RWPE2 (cell line): ENCODE results near the gene NFS1.

Experiments
- ATAC-seq: fragments of 200-7000 bp; cut with Tn5 transposase; 3 replicates; pipeline ENCODE4 v1.9.1; 2021; ENCODE audit warnings: low read depth
- DNase-seq: peaks from one replicate; pipeline ENCODE4 v3.0.0-alpha.2; 2020; ENCODE audit warnings: low spot score
- H3K27ac ChIP-seq: fragments of 450-650 bp; 2 replicates; pipeline ENCODE4 v1.5.1; 2017; ENCODE audit warnings: mild to moderate bottlenecking; ENCODE audit not compliant: poor library complexity, severe bottlenecking
- H3K27me3 ChIP-seq: fragments of 250-450 bp; sonication (Bioruptor Pico); 2 replicates; pipeline ENCODE4 v1.5.1; 2021; ENCODE audit warnings: mild to moderate bottlenecking, moderate library complexity; ENCODE audit not compliant: insufficient read depth, poor library complexity, severe bottlenecking
- H3K36me3 ChIP-seq: fragments of 250-450 bp; sonication (Bioruptor Pico); 2 replicates; pipeline ENCODE4 v1.5.1; 2020; ENCODE audit warnings: low read depth, mild to moderate bottlenecking, moderate library complexity
- H3K4me1 ChIP-seq: fragments of 250-450 bp; sonication (Bioruptor Pico); 2 replicates; pipeline ENCODE4 v1.5.1; 2021; ENCODE audit warnings: mild to moderate bottlenecking, moderate library complexity; ENCODE audit not compliant: insufficient read depth, poor library complexity, severe bottlenecking
- H3K4me3 ChIP-seq: fragments of 250-450 bp; sonication (Bioruptor Pico); 2 replicates; pipeline ENCODE4 v1.5.1; 2021; ENCODE audit warnings: mild to moderate bottlenecking, moderate library complexity; ENCODE audit not compliant: severe bottlenecking
- H3K9me3 ChIP-seq: fragments of 250-450 bp; sonication (Bioruptor Pico); 2 replicates; pipeline ENCODE4 v1.5.1; 2021; ENCODE audit warnings: mild to moderate bottlenecking, moderate library complexity; ENCODE audit not compliant: severe bottlenecking
- TF ChIP-seq, protein P1 (sequence below): fragments of 450-650 bp; IDR thresholded peaks from one replicate; pipeline ENCODE4 v1.5.1; 2017; ENCODE audit warnings: mild to moderate bottlenecking, moderate library complexity; ENCODE audit not compliant: poor library complexity, severe bottlenecking

The NFS1 gene

DNA sequence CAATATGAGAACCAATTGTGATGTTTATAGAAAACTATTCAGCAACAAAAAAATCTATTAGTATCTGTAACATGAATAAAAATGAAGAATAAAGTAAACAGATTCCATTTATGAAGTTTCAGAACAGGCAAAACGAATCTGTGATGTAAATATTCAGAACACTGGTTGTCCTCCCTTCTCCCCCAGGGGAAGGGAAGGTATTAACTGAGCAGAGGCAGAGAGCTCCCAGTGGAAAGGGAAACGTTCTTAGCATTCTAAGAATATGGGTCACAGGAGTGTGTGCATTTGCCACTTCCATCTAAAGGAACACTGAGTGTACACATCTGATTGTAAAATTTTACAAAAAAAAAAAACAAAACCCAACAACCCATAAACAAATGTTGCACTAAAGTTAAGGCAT, 60.4 kb downstream of the NFS1 start:
- H3K4me1 ChIP-seq = no peaks in the 10 kb centered on the region
- no peak overlapping the region for H3K4me3 ChIP-seq
- H3K9me3 ChIP-seq = no peaks in the 10 kb centered on the region
- DNase-seq (no peak), ATAC-seq (no peak)
- H3K27me3 ChIP-seq = no peaks in the 10 kb centered on the region
- peaks cover 28% of the 10 kb centered on the region for H3K36me3 ChIP-seq
- H3K27ac ChIP-seq = no peak overlapping the region
- TF ChIP-seq, protein P1, sequence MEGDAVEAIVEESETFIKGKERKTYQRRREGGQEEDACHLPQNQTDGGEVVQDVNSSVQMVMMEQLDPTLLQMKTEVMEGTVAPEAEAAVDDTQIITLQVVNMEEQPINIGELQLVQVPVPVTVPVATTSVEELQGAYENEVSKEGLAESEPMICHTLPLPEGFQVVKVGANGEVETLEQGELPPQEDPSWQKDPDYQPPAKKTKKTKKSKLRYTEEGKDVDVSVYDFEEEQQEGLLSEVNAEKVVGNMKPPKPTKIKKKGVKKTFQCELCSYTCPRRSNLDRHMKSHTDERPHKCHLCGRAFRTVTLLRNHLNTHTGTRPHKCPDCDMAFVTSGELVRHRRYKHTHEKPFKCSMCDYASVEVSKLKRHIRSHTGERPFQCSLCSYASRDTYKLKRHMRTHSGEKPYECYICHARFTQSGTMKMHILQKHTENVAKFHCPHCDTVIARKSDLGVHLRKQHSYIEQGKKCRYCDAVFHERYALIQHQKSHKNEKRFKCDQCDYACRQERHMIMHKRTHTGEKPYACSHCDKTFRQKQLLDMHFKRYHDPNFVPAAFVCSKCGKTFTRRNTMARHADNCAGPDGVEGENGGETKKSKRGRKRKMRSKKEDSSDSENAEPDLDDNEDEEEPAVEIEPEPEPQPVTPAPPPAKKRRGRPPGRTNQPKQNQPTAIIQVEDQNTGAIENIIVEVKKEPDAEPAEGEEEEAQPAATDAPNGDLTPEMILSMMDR = no peak

DNA sequence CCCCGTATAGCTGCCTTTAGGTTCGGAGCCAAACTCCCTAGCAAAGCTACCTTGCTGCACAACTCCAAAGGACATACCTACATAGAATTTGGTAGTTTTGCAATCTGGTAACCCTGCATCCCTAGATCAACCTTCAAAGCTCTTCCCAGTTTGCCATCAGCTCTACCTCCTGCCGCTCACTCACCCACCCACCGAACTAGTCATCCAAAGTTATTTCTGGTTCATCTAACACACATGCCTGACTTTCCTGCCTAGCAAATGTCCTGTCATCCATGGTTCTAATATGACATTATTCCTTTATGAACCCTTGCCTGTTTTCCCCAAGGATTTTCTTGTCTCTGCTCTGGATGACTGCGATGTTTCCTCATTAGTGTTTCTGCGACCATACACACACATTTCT, 61.9 kb downstream of the NFS1 start:
- H3K4me1 ChIP-seq = no peaks in the 10 kb centered on the region
- DNase-seq (no peak), ATAC-seq (no peak)
- TF ChIP-seq, protein P1 = no peak
- H3K4me3 ChIP-seq = no peak overlapping the region
- no peak overlapping the region for H3K27ac ChIP-seq
- peaks cover 37% of the 10 kb centered on the region for H3K36me3 ChIP-seq
- H3K9me3 ChIP-seq = no peaks in the 10 kb centered on the region
- no peaks in the 10 kb centered on the region for H3K27me3 ChIP-seq

DNA sequence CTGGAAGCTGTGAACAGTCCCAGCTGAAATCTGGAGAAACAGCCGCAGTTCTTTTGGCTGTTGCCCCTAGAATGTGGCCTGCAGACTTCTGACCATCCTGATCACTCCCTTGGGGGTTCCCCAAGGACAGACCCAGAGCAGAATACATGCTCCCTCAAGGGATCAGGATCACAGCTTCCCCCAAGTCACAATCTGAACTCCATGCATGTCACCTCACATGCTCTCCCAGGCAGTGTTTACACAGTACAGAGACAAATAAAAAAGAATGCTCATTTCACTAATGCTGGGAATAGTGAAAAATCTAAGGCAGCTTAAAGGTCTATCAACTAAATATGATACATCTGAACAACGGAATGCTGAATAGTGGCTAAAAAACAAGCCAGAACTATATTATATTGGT, 63.1 kb downstream of the NFS1 start:
- DNase-seq = peak; percentile 50
- TF ChIP-seq, protein P1 = no peak
- Histone ChIP-seq H3K4me3 (no peak overlapping the region), H3K27me3 (no peaks in the 10 kb centered on the region), H3K9me3 (no peaks in the 10 kb centered on the region), H3K4me1 (no peaks in the 10 kb centered on the region), H3K27ac (no peak overlapping the region), H3K36me3 (peaks cover 49% of the 10 kb centered on the region)
- ATAC-seq = no peak; the same call in 1 of the 3 replicates

DNA sequence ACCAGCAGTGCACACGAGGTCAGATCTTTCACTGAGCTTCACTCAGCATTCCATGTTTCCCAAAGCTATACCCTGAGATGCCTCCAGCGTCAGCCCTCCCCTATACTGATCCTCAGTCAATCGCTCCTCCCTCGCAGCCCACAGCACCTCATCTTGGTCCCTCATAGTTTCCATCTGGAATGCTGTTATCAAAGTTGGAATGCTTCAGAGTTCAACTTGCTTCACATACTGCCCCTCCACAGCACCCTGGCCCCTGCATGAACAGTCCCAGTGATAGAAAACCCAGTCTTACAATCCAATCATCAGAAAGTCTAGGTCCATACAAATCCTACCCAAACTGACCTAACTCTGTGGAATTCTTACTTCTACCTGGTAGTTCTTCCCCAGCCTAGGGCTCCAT, 63.5 kb downstream of the NFS1 start:
- DNase-seq = no peak
- no peak overlapping the region for H3K27ac ChIP-seq

DNA sequence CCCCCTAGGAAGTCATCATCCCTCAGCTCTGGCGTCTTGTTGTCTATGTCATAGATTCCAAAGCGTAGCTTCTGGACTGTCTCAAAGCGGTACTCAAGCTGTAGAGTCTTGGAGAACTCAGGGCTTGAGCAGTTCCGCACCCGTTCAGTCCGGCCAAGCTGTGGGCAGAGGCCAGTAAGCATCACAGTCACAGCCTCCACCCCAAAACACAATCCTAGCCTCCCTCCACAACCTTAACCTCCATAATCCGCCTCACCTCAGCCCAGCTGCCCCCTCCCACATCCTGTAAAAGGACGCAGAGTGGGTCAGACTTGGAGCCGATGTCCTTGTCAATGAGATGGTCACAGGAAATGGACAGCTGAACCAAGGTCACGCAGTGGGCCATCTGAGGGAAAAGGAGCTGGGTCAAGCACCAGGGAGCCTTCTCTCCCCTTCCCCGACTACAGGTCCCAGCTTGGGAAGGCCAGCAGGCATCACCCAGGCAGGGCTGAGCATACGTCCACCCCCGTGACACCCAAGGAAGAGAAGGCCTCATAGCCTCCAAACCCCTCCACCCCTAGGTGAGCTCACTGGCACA, 66.5 kb downstream of the NFS1 start:
- H3K27ac ChIP-seq = no peak overlapping the region
- H3K36me3 ChIP-seq = peaks cover 72% of the 10 kb centered on the region
- TF ChIP-seq, protein P1 = no peak
- H3K27me3 ChIP-seq = no peaks in the 10 kb centered on the region
- H3K9me3 ChIP-seq = no peaks in the 10 kb centered on the region
- ATAC-seq = no peak
- H3K4me1 ChIP-seq = no peaks in the 10 kb centered on the region
- H3K4me3 ChIP-seq = no peak overlapping the region
- peak; percentile 68 for DNase-seq

More for the DNA sequence above, 63.5 kb downstream of the NFS1 start:
- Histone ChIP-seq H3K9me3 (no peaks in the 10 kb centered on the region), H3K27me3 (no peaks in the 10 kb centered on the region), H3K36me3 (peaks cover 53% of the 10 kb centered on the region), H3K4me3 (no peak overlapping the region), H3K4me1 (no peaks in the 10 kb centered on the region)
- TF ChIP-seq, protein P1 = no peak
- ATAC-seq = peak; percentile 12
